HG03095 (cell line): ENCODE data around the gene PPIL1.

ENCODE experiments used
- ATAC-seq: cut with Tn5 transposase; IDR thresholded peaks from one replicate; pipeline ENCODE4 v1.9.1; 2021; ENCODE audit warnings: moderate library complexity; ENCODE audit not compliant: unreplicated experiment

PPIL1 gene

GRCh38 chr6:36856277-36856676 lies 18.3 kb downstream of the PPIL1 start:
- ATAC-seq, result no peak

GRCh38 chr6:36855750-36856149 lies 18.9 kb downstream of the PPIL1 start:
- ATAC-seq, result no peak

GRCh38 chr6:36853325-36853724 lies 21.3 kb downstream of the PPIL1 start:
- ATAC-seq, result no peak

- no peak for ATAC-seq
These were observed 22.0 kb downstream of the PPIL1 start for GRCh38 chr6:36852481-36853147.

GRCh38 chr6:36851626-36852025 lies 23.0 kb downstream of the PPIL1 start:
- ATAC-seq, result no peak

GRCh38 chr6:36851149-36851614 lies 23.4 kb downstream of the PPIL1 start:
- ATAC-seq, result no peak

- no peak for ATAC-seq
These were observed 24.6 kb downstream of the PPIL1 start for GRCh38 chr6:36850021-36850420.

- no peak for ATAC-seq
These were observed 25.8 kb downstream of the PPIL1 start for GRCh38 chr6:36848658-36849441.

GRCh38 chr6:36847991-36848390 lies 26.6 kb downstream of the PPIL1 start:
- ATAC-seq, result no peak

GRCh38 chr6:36847152-36847551 lies 27.5 kb downstream of the PPIL1 start:
- ATAC-seq, result no peak

GRCh38 chr6:36845233-36845632 lies 29.4 kb downstream of the PPIL1 start:
- no peak for ATAC-seq

- no peak for ATAC-seq
These were observed 30.1 kb downstream of the PPIL1 start for GRCh38 chr6:36844232-36845170.

GRCh38 chr6:36843170-36843569 lies 31.4 kb downstream of the PPIL1 start:
- no peak for ATAC-seq

GRCh38 chr6:36841756-36842155 lies 32.8 kb downstream of the PPIL1 start:
- no peak for ATAC-seq

- no peak for ATAC-seq
These were observed 33.9 kb downstream of the PPIL1 start for GRCh38 chr6:36840432-36841403.

- no peak for ATAC-seq
These were observed 34.7 kb downstream of the PPIL1 start for GRCh38 chr6:36839749-36840431.

- no peak for ATAC-seq
These were observed 35.5 kb downstream of the PPIL1 start, which contains the start of gene CPNE5 for GRCh38 chr6:36838896-36839748. TSS of gene CPNE5 (minus strand) at chr6:36839444. CDS start at chr6:36839377, 67 bp downstream.

- ATAC-seq, result no peak
These were observed 36.9 kb downstream of the PPIL1 start for GRCh38 chr6:36837686-36838085.

- ATAC-seq, result no peak
These were observed 37.6 kb downstream of the PPIL1 start for GRCh38 chr6:36837022-36837339.
